HCT116 (cell line): Measurements from ENCODE around the gene SLC25A6. TPM values are rescaled to one million over a fixed set of nuclear protein-coding genes. Genes with fewer than 3 reads are reported as not detected.
A peak's percentile ranks its signal among the peaks of the same experiment; 100 is the strongest.

Experiments used
- ATAC-seq: fragments of 200-7000 bp; cut with Tn5 transposase; 2 replicates; pipeline ENCODE4 v1.9.1; 2020; ENCODE audit warnings: mild to moderate bottlenecking, moderate library complexity
- BruUV-seq: library from RNA; stranded (reverse); fragments of 400-500 nt; replicated peaks from 2 replicates; lab custom pipeline; 2021; lab: Mats Ljungman, UMichigan
- CTCF ChIA-PET: fragments of 300-600 bp; sonication (Branson Sonifier 250); formaldehyde crosslinking; loops from one replicate; lab custom pipeline; 2021; ENCODE audit warnings: antibody characterized with exemption; lab: Charles Lee
- POLR2A ChIA-PET: fragments of 300-600, 350-600 bp; sonication (Branson Sonifier 250); formaldehyde crosslinking; loops from one replicate; lab custom pipeline; 2021; ENCODE audit warnings: antibody characterized with exemption; lab: Charles Lee
- RAD21 ChIA-PET, 2 experiments: fragments of 300-600 bp; sonication (Branson Sonifier 250); formaldehyde crosslinking; loops; one replicate each; lab custom pipeline; 2023; ENCODE audit warnings: low total read pairs in 2 of 2; ENCODE audit not compliant: uncharacterized antibody in 2 of 2, unreplicated experiment in 2 of 2, low non-redundant PET in 1 of 2; lab: Charles Lee
- DNase-seq: peaks from one replicate; pipeline ENCODE4 v3.0.0-alpha.2; 2010; ENCODE audit warnings: low read depth, low spot score
- H2AFZ ChIP-seq: fragments of 200-600 bp; shearing (Covaris generic), sonication (generic); 2 replicates; pipeline ENCODE4 v1.6.1; 2017; ENCODE audit warnings: low read depth, mixed run types, mixed read lengths, antibody characterized with exemption, low read length; ENCODE audit not compliant: poor library complexity, severe bottlenecking
- H3K27ac ChIP-seq: 2 replicates; pipeline ENCODE4 v1.5.1; 2012; ENCODE audit warnings: low read depth, low read length
- H3K27me3 ChIP-seq: fragments of 200-600 bp; sonication (generic); 2 replicates; pipeline ENCODE4 v1.6.1; 2016; ENCODE audit warnings: mixed run types, low read length, mixed read lengths; ENCODE audit not compliant: insufficient read depth
- H3K36me3 ChIP-seq, 2 experiments: fragments of 200-500 bp in 1 of 2; fragments of 200-600 bp in 1 of 2; sonication (Bioruptor generic) in 1 of 2; sonication (generic) in 1 of 2; 2 replicates each; pipeline versions ENCODE4 v1.5.1 to v1.6.1; 2014 to 2016; ENCODE audit warnings: low read length in 2 of 2, inconsistent platforms in 1 of 2, mixed read lengths in 1 of 2, mixed run types in 1 of 2; ENCODE audit not compliant: insufficient read depth in 2 of 2, control insufficient read depth in 1 of 2
- H3K4me1 ChIP-seq, 2 experiments: fragments of 200-600 bp in 1 of 2; sonication (generic) in 1 of 2; 2 replicates each; pipeline versions ENCODE4 v1.5.1 to v1.6.1; 2012 to 2017; ENCODE audit warnings: low read length in 2 of 2, inconsistent platforms in 1 of 2, mild to moderate bottlenecking in 1 of 2, mixed read lengths in 1 of 2, mixed run types in 1 of 2, moderate library complexity in 1 of 2; ENCODE audit not compliant: insufficient read depth in 2 of 2, control insufficient read depth in 1 of 2
- H3K4me2 ChIP-seq: fragments of 200-600 bp; sonication (generic); 2 replicates; pipeline ENCODE4 v1.6.1; 2017; ENCODE audit warnings: mixed run types, low read length, mixed read lengths
- H3K4me3 ChIP-seq, 2 experiments: fragments of 200-600 bp in 1 of 2; sonication (generic) in 1 of 2; replicated peaks in 1 of 2; 2 replicates each; pipeline ENCODE4 v1.5.1; 2011 to 2016; ENCODE audit warnings: low read length in 2 of 2, control low read depth in 1 of 2, low read depth in 1 of 2, mild to moderate bottlenecking in 1 of 2, mixed read lengths in 1 of 2, mixed run types in 1 of 2
- H3K79me2 ChIP-seq: fragments of 200-600 bp; sonication (generic); 2 replicates; pipeline ENCODE4 v1.6.1; 2017; ENCODE audit warnings: mild to moderate bottlenecking, mixed run types, low read length, moderate library complexity, mixed read lengths; ENCODE audit not compliant: insufficient read depth
- H3K9ac ChIP-seq: fragments of 200-600 bp; sonication (generic); 2 replicates; pipeline ENCODE4 v1.6.1; 2016; ENCODE audit warnings: low read length, mixed read lengths
- H3K9me2 ChIP-seq: fragments of 200-600 bp; sonication (generic), shearing (Covaris generic); 2 replicates; pipeline ENCODE4 v1.6.1; 2017; ENCODE audit warnings: mixed run types, mild to moderate bottlenecking, moderate library complexity; ENCODE audit not compliant: insufficient read depth
- H3K9me3 ChIP-seq, 2 experiments: fragments of 200-500 bp in 1 of 2; fragments of 200-600 bp in 1 of 2; sonication (Bioruptor generic) in 1 of 2; sonication (generic) in 1 of 2; 2 replicates each; pipeline ENCODE4 v1.6.1; 2014 to 2017; ENCODE audit warnings: low read length in 2 of 2, mixed read lengths in 2 of 2, inconsistent platforms in 1 of 2, low read depth in 1 of 2, mild to moderate bottlenecking in 1 of 2, mixed run types in 1 of 2, moderate library complexity in 1 of 2; ENCODE audit not compliant: control insufficient read depth in 1 of 2, insufficient read depth in 1 of 2
- H4K20me1 ChIP-seq: fragments of 200-600 bp; sonication (generic), shearing (Covaris generic); 2 replicates; pipeline ENCODE4 v1.6.1; 2017; ENCODE audit warnings: mixed run types, mild to moderate bottlenecking, moderate library complexity; ENCODE audit not compliant: insufficient read depth
- CBX3 ChIP-seq: IDR thresholded peaks from 2 replicates; pipeline ENCODE4 v1.6.1; 2012; ENCODE audit warnings: low read depth
- ELF1 ChIP-seq: IDR thresholded peaks from 2 replicates; pipeline ENCODE4 v1.6.1; 2012; ENCODE audit warnings: low read depth, borderline replicate concordance
- EZH2 ChIP-seq: fragments of 200-600 bp; sonication (generic); IDR thresholded peaks from 2 replicates; pipeline ENCODE4 v1.6.1; 2017; ENCODE audit warnings: antibody characterized with exemption, mixed run types
- EZH2phosphoT487 ChIP-seq: fragments of 200-600 bp; IDR thresholded peaks from 2 replicates; pipeline ENCODE4 v1.6.1; 2018; ENCODE audit warnings: antibody characterized with exemption, borderline replicate concordance
- JUND ChIP-seq: IDR thresholded peaks from 2 replicates; pipeline ENCODE4 v1.6.1; 2012
- MAX ChIP-seq: IDR thresholded peaks from 2 replicates; pipeline ENCODE4 v1.6.1; 2012
- POLR2AphosphoS5 ChIP-seq: IDR thresholded peaks from 2 replicates; pipeline ENCODE4 v1.6.1; 2011; ENCODE audit warnings: mild to moderate bottlenecking, low read depth, low read length, moderate library complexity
- SIN3A ChIP-seq: IDR thresholded peaks from 2 replicates; pipeline ENCODE4 v1.6.1; 2012; ENCODE audit warnings: low read depth
- SP1 ChIP-seq: IDR thresholded peaks from 2 replicates; pipeline ENCODE4 v1.6.1; 2012; ENCODE audit warnings: low read depth
- SRF ChIP-seq: IDR thresholded peaks from 2 replicates; pipeline ENCODE4 v1.6.1; 2012; ENCODE audit warnings: low read depth
- ZNF274 ChIP-seq: fragments of 200-500 bp; sonication (Bioruptor generic); IDR thresholded peaks from 2 replicates; pipeline ENCODE4 v1.6.1; 2014; ENCODE audit warnings: mild to moderate bottlenecking, low read depth, low read length, inconsistent platforms
- intact Hi-C: fragments of 100-400 bp; cut with micrococcal nuclease; formaldehyde crosslinking; loops from 2 replicates; pipeline ENCODE4 v1.10.0; 2022
- total RNA-seq: library from RNA; stranded (reverse); gene quantifications from one replicate; pipeline ENCODE4 v1.2.1, GENCODE V29; 2021; ENCODE audit not compliant: unreplicated experiment
- TF ChIP-seq, protein P1 (sequence below): IDR thresholded peaks from 2 replicates; pipeline ENCODE4 v1.6.1; 2011; ENCODE audit warnings: mild to moderate bottlenecking, low read length, moderate library complexity; ENCODE audit not compliant: insufficient replicate concordance; ENCODE audit errors: extremely low read depth
- TF ChIP-seq, protein P2 (sequence below): IDR thresholded peaks from 2 replicates; pipeline ENCODE4 v1.6.1; 2012

Gene SLC25A6
- total RNA-seq, 1 experiment from 2014 or later: 398 TPM

DNA sequence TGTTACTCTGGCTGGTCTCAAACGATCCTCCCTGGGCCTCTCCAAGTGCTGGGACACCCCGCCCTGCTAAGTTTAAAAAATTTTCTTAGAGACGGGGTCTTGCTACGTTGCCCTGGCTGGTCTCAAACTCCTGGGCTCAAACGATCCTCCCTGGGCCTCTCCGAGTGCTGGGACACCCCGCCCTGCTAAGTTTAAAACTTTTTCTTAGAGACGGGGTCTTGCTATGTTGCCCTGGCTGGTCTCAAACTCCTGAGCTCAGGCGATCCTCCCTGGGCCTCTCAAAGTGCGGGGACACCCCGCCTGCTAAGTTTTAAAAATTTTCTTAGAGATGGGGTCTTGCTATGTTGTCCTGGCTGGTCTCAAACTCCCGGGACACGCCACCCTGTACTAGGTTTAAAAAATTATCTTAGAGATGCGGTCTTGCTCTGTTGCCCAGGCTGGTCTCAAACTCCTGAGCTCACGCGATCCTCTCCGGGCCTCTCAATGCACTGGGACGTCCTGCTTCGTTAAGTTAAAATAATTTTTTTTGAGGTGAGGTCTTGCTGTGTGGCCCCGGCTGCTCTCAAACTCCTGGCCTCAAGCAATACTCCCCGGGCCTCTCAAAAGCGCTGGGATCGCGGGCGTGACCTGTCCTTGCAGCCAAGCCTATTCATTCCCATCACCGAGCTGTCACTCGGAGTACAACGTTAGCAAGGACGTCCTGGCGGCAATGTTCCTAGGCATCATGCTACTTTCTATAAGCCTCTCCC is 1.1 kb downstream of the SLC25A6 start:
- no peaks in the 10 kb centered on the region for H3K9me2 ChIP-seq
- H3K27ac ChIP-seq: peak overlapping the region; percentile 98
- H3K9me3 ChIP-seq: no peaks in the 10 kb centered on the region
- H3K4me2 ChIP-seq: peak overlapping the region; percentile 84
- H3K9ac ChIP-seq: peak overlapping the region; percentile 94
- peaks cover 69% of the 10 kb centered on the region for H3K79me2 ChIP-seq
- peaks cover 10 to 19% of the 10 kb centered on the region in 2 experiments; a peak in 3 of 4 replicates for H3K4me1 ChIP-seq
- peaks cover 8 to 52% of the 10 kb centered on the region in 2 experiments for H3K36me3 ChIP-seq
- H2AFZ ChIP-seq: no peak overlapping the region
- TF ChIP-seq, protein P1, sequence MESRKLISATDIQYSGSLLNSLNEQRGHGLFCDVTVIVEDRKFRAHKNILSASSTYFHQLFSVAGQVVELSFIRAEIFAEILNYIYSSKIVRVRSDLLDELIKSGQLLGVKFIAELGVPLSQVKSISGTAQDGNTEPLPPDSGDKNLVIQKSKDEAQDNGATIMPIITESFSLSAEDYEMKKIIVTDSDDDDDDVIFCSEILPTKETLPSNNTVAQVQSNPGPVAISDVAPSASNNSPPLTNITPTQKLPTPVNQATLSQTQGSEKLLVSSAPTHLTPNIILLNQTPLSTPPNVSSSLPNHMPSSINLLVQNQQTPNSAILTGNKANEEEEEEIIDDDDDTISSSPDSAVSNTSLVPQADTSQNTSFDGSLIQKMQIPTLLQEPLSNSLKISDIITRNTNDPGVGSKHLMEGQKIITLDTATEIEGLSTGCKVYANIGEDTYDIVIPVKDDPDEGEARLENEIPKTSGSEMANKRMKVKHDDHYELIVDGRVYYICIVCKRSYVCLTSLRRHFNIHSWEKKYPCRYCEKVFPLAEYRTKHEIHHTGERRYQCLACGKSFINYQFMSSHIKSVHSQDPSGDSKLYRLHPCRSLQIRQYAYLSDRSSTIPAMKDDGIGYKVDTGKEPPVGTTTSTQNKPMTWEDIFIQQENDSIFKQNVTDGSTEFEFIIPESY: no peak
- no peak for TF ChIP-seq ELF1
- no peak for TF ChIP-seq EZH2phosphoT487
- no peak for TF ChIP-seq SIN3A
- no peak for TF ChIP-seq POLR2AphosphoS5
- no peak for TF ChIP-seq SP1
- no peak for TF ChIP-seq CBX3
- no peak for TF ChIP-seq JUND
- TF ChIP-seq ZNF274: no peak
- TF ChIP-seq, protein P2, sequence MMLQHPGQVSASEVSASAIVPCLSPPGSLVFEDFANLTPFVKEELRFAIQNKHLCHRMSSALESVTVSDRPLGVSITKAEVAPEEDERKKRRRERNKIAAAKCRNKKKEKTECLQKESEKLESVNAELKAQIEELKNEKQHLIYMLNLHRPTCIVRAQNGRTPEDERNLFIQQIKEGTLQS: no peak
- no peak for TF ChIP-seq SRF
- TF ChIP-seq EZH2: no peak
- no peak for TF ChIP-seq MAX
- no peak for ATAC-seq
- TSS peak; percentile 41 for BruUV-seq
- POLR2A ChIA-PET: no interaction called here
- CTCF ChIA-PET: no interaction called here
- H3K4me3 ChIP-seq: peak overlapping the region; percentile 95 to 96
- intact Hi-C loops: no loop called here
- RAD21 ChIA-PET: no interaction called here
- DNase-seq: no peak
- no peaks in the 10 kb centered on the region for H3K27me3 ChIP-seq
- H4K20me1 ChIP-seq: peaks cover 4% of the 10 kb centered on the region; the same call in 1 of the 2 replicates
